ENCODE data around the gene ARL6IP1.
A peak's percentile ranks its signal among the peaks of the same experiment; 100 is the strongest.

ARL6IP1 gene

GRCh38 chr16:18799500-18799899 is 1.8 kb downstream of the ARL6IP1 start:
- Histone ChIP-seq H3K27me3 (ENCODE audit: insufficient read depth, low read length) (no peaks in the 10 kb centered on the region), H3K9ac (ENCODE audit: low read depth, low read length) (peak overlapping the region; percentile 92; the same call in 1 of the 2 replicates), H3K27ac (ENCODE audit: low read depth, low read length) (no peak overlapping the region), H3K4me3 (ENCODE audit: low read length) (peak overlapping the region; percentile 91), H3K4me1 (ENCODE audit: insufficient read depth, low read length) (peaks cover 30% of the 10 kb centered on the region), H3K9me3 (ENCODE audit: insufficient read depth, low read depth, low read length) (no peaks in the 10 kb centered on the region), H3K36me3 (ENCODE audit: insufficient read depth, low read length) (peaks cover 49% of the 10 kb centered on the region)
- 85% methylated on average over 2 of the region's 3 CpGs for WGBS

GRCh38 chr16:18797746-18798145 is 3.6 kb downstream of the ARL6IP1 start:
- Histone ChIP-seq H3K4me3 (ENCODE audit: low read length) (no peak overlapping the region), H3K4me1 (ENCODE audit: insufficient read depth, low read length) (peaks cover 15% of the 10 kb centered on the region), H3K27ac (ENCODE audit: low read depth, low read length) (no peak overlapping the region), H3K27me3 (ENCODE audit: insufficient read depth, low read length) (no peaks in the 10 kb centered on the region), H3K36me3 (ENCODE audit: insufficient read depth, low read length) (peaks cover 65% of the 10 kb centered on the region), H3K9me3 (ENCODE audit: insufficient read depth, low read depth, low read length) (no peaks in the 10 kb centered on the region), H3K9ac (ENCODE audit: low read depth, low read length) (no peak overlapping the region)
- 100% methylated on average over 2 of the region's 4 CpGs for WGBS

- Histone ChIP-seq H3K9ac (ENCODE audit: low read depth, low read length) (no peak overlapping the region), H3K36me3 (ENCODE audit: insufficient read depth, low read length) (peaks cover 79% of the 10 kb centered on the region), H3K4me3 (ENCODE audit: low read length) (no peak overlapping the region), H3K27me3 (ENCODE audit: insufficient read depth, low read length) (no peaks in the 10 kb centered on the region), H3K4me1 (ENCODE audit: insufficient read depth, low read length) (peaks cover 13% of the 10 kb centered on the region), H3K27ac (ENCODE audit: low read depth, low read length) (no peak overlapping the region), H3K9me3 (ENCODE audit: insufficient read depth, low read depth, low read length) (no peaks in the 10 kb centered on the region)
- WGBS = 100% methylated on average over 1 of the region's 1 CpG
These were observed 5.0 kb downstream of the ARL6IP1 start for GRCh38 chr16:18796377-18796776.

- Histone ChIP-seq H3K27ac (ENCODE audit: low read depth, low read length) (no peak overlapping the region), H3K36me3 (ENCODE audit: insufficient read depth, low read length) (peaks cover 85% of the 10 kb centered on the region), H3K4me1 (ENCODE audit: insufficient read depth, low read length) (peaks cover 4% of the 10 kb centered on the region; the same call in 1 of the 2 replicates), H3K27me3 (ENCODE audit: insufficient read depth, low read length) (no peaks in the 10 kb centered on the region), H3K9ac (ENCODE audit: low read depth, low read length) (no peak overlapping the region), H3K4me3 (ENCODE audit: low read length) (no peak overlapping the region), H3K9me3 (ENCODE audit: insufficient read depth, low read depth, low read length) (no peaks in the 10 kb centered on the region)
- 98% methylated on average over 11 of the region's 11 CpGs for WGBS
These were observed 8.4 kb downstream of the ARL6IP1 start for GRCh38 chr16:18792836-18793433.

- 5% methylated on average over 60 of the region's 60 CpGs for WGBS
- peaks cover 85% of the 10 kb centered on the region for H3K36me3 ChIP-seq (ENCODE audit: insufficient read depth, low read length)
- peaks cover 13% of the 10 kb centered on the region; the same call in 1 of the 2 replicates for H3K4me1 ChIP-seq (ENCODE audit: insufficient read depth, low read length)
- no peaks in the 10 kb centered on the region for H3K27me3 ChIP-seq (ENCODE audit: insufficient read depth, low read length)
- H3K9ac ChIP-seq (ENCODE audit: low read depth, low read length) = peak within 1 kb of the TSS; percentile 99
- peak within 1 kb of the TSS; percentile 89 for H3K27ac ChIP-seq (ENCODE audit: low read depth, low read length)
- no peaks in the 10 kb centered on the region for H3K9me3 ChIP-seq (ENCODE audit: insufficient read depth, low read depth, low read length)
- H3K4me3 ChIP-seq (ENCODE audit: low read length) = peak within 1 kb of the TSS; percentile 97
These were observed 11.3 kb downstream of the ARL6IP1 start, which contains the start of gene RPS15A for GRCh38 chr16:18789850-18790706. Gene RPS15A, minus strand, starts transcription at chr16:18790334. Its CDS starts 1,221 bp downstream, at chr16:18789113.

GRCh38 chr16:18789515-18789849 is 11.9 kb downstream of the ARL6IP1 start:
- H3K4me1 ChIP-seq (ENCODE audit: insufficient read depth, low read length) = peaks cover 13% of the 10 kb centered on the region; the same call in 1 of the 2 replicates
- H3K27me3 ChIP-seq (ENCODE audit: insufficient read depth, low read length) = no peaks in the 10 kb centered on the region
- under 1% methylated on average over 5 of the region's 5 CpGs for WGBS
- no peaks in the 10 kb centered on the region for H3K9me3 ChIP-seq (ENCODE audit: insufficient read depth, low read depth, low read length)
- H3K27ac ChIP-seq (ENCODE audit: low read depth, low read length) = peak overlapping the region; percentile 89
- H3K36me3 ChIP-seq (ENCODE audit: insufficient read depth, low read length) = peaks cover 85% of the 10 kb centered on the region
- H3K9ac ChIP-seq (ENCODE audit: low read depth, low read length) = peak overlapping the region; percentile 99
- peak overlapping the region; percentile 97 for H3K4me3 ChIP-seq (ENCODE audit: low read length)

GRCh38 chr16:18788828-18789514 is 12.4 kb downstream of the ARL6IP1 start:
- peak overlapping the region; percentile 97 for H3K4me3 ChIP-seq (ENCODE audit: low read length)
- peaks cover 85% of the 10 kb centered on the region for H3K36me3 ChIP-seq (ENCODE audit: insufficient read depth, low read length)
- H3K27me3 ChIP-seq (ENCODE audit: insufficient read depth, low read length) = no peaks in the 10 kb centered on the region
- H3K9ac ChIP-seq (ENCODE audit: low read depth, low read length) = peak overlapping the region; percentile 99
- peaks cover 13% of the 10 kb centered on the region; the same call in 1 of the 2 replicates for H3K4me1 ChIP-seq (ENCODE audit: insufficient read depth, low read length)
- peak overlapping the region; percentile 89 for H3K27ac ChIP-seq (ENCODE audit: low read depth, low read length)
- H3K9me3 ChIP-seq (ENCODE audit: insufficient read depth, low read depth, low read length) = no peaks in the 10 kb centered on the region
- WGBS = 11% methylated on average over 20 of the region's 20 CpGs

- 94% methylated on average over 8 of the region's 8 CpGs for WGBS
- Histone ChIP-seq H3K36me3 (ENCODE audit: insufficient read depth, low read length) (peaks cover 75% of the 10 kb centered on the region), H3K4me3 (ENCODE audit: low read length) (peak overlapping the region; percentile 29; the same call in 1 of the 2 replicates), H3K9ac (ENCODE audit: low read depth, low read length) (0 out of 2 replicates have a peak overlapping the region, but pooled peaks have one; percentile 25), H3K27me3 (ENCODE audit: insufficient read depth, low read length) (no peaks in the 10 kb centered on the region), H3K9me3 (ENCODE audit: insufficient read depth, low read depth, low read length) (no peaks in the 10 kb centered on the region), H3K4me1 (ENCODE audit: insufficient read depth, low read length) (peaks cover 13% of the 10 kb centered on the region; the same call in 1 of the 2 replicates), H3K27ac (ENCODE audit: low read depth, low read length) (no peak overlapping the region; the same call in 1 of the 2 replicates)
These were observed 16.3 kb downstream of the ARL6IP1 start for GRCh38 chr16:18784917-18785623.

GRCh38 chr16:18783430-18784341 is 17.7 kb downstream of the ARL6IP1 start:
- H3K4me1 ChIP-seq (ENCODE audit: insufficient read depth, low read length) = peaks cover 13% of the 10 kb centered on the region; the same call in 1 of the 2 replicates
- H3K9me3 ChIP-seq (ENCODE audit: insufficient read depth, low read depth, low read length) = no peaks in the 10 kb centered on the region
- H3K27ac ChIP-seq (ENCODE audit: low read depth, low read length) = no peak overlapping the region; the same call in 1 of the 2 replicates
- H3K4me3 ChIP-seq (ENCODE audit: low read length) = no peak overlapping the region
- H3K27me3 ChIP-seq (ENCODE audit: insufficient read depth, low read length) = no peaks in the 10 kb centered on the region
- peaks cover 65% of the 10 kb centered on the region for H3K36me3 ChIP-seq (ENCODE audit: insufficient read depth, low read length)
- H3K9ac ChIP-seq (ENCODE audit: low read depth, low read length) = no peak overlapping the region
- 94% methylated on average over 15 of the region's 17 CpGs for WGBS

All from HUES64 (cell line).